Calu3 (cell line): ENCODE results near the gene ATXN7. TPM values are rescaled to one million over a fixed set of nuclear protein-coding genes. Genes with fewer than 3 reads are reported as not detected.

ENCODE experiments used
- BruUV-seq: library from RNA; stranded (reverse); fragments of 400-500 nt; replicated peaks from 2 replicates; lab custom pipeline; 2021; lab: Mats Ljungman, UMichigan
- CTCF ChIA-PET: fragments of 300-600 bp; sonication (Branson Sonifier 250); formaldehyde crosslinking; loops from one replicate; lab custom pipeline; 2022; ENCODE audit warnings: antibody characterized with exemption; lab: Charles Lee
- DNase-seq: peaks from one replicate; pipeline ENCODE4 v3.0.0; 2022
- H3K27ac Mint-ChIP-seq: one replicate; pipeline ENCODE4 v1.8.0; 2022; ENCODE audit warnings: mixed read lengths; ENCODE audit not compliant: unreplicated experiment
- H3K27me3 Mint-ChIP-seq: one replicate; pipeline ENCODE4 v1.8.0; 2022; ENCODE audit warnings: mixed read lengths; ENCODE audit not compliant: unreplicated experiment
- H3K36me3 Mint-ChIP-seq: one replicate; pipeline ENCODE4 v1.8.0; 2022; ENCODE audit warnings: mild to moderate bottlenecking, moderate library complexity, mixed read lengths; ENCODE audit not compliant: insufficient read depth, unreplicated experiment
- H3K4me1 Mint-ChIP-seq: one replicate; pipeline ENCODE4 v1.8.0; 2022; ENCODE audit warnings: mild to moderate bottlenecking, low read depth, mixed read lengths; ENCODE audit not compliant: unreplicated experiment
- H3K4me3 Mint-ChIP-seq: one replicate; pipeline ENCODE4 v1.8.0; 2022; ENCODE audit warnings: mild to moderate bottlenecking, low read depth, moderate library complexity, mixed read lengths; ENCODE audit not compliant: unreplicated experiment
- H3K9me3 Mint-ChIP-seq: one replicate; pipeline ENCODE4 v1.8.0; 2022; ENCODE audit warnings: low read depth, mixed read lengths; ENCODE audit not compliant: unreplicated experiment
- intact Hi-C: fragments of 100-400 bp; cut with micrococcal nuclease; formaldehyde crosslinking; loops from one replicate; pipeline ENCODE4 v1.10.0; 2022; ENCODE audit not compliant: unreplicated experiment
- total RNA-seq: library from RNA; stranded (reverse); gene quantifications from 2 replicates; pipeline ENCODE4 v1.2.3, GENCODE V29; 2022
- TF ChIP-seq, protein P1 (sequence below): fragments of 200-600 bp; IDR thresholded peaks from one replicate; pipeline ENCODE4 v1.8.0; 2022; ENCODE audit warnings: antibody characterized with exemption; ENCODE audit not compliant: unreplicated experiment

Gene ATXN7
- total RNA-seq, 1 experiment from 2014 or later: 31.2 TPM

DNA sequence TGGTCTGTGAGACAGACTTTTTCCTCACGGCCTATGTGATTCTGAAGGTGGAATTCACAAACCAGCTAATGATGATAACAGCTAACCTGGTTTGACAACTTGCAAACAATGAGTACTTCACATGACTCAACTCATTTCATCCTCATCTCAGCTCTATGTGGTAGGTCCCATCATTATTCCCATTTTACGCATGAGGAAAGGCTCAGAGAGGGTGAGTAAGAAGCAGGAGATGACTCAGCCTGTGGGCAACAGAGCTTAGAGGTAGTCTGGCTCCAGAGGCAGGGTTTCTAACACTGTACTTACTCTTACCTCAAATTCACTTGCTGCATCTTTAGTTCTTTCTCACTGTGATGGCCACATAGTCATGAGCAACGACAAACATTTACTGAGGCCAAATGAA is 185.5 kb downstream of the ATXN7 start:
- Mint-ChIP-seq H3K27me3 (peaks cover 26% of the 10 kb centered on the region), H3K4me3 (no peak overlapping the region), H3K27ac (no peak overlapping the region), H3K36me3 (no peaks in the 10 kb centered on the region), H3K4me1 (no peaks in the 10 kb centered on the region), H3K9me3 (no peaks in the 10 kb centered on the region)
- DNase-seq: no peak
- CTCF ChIA-PET: no interaction called here
- no TSS peak for BruUV-seq
- intact Hi-C loops: no loop called here
- TF ChIP-seq, protein P1, sequence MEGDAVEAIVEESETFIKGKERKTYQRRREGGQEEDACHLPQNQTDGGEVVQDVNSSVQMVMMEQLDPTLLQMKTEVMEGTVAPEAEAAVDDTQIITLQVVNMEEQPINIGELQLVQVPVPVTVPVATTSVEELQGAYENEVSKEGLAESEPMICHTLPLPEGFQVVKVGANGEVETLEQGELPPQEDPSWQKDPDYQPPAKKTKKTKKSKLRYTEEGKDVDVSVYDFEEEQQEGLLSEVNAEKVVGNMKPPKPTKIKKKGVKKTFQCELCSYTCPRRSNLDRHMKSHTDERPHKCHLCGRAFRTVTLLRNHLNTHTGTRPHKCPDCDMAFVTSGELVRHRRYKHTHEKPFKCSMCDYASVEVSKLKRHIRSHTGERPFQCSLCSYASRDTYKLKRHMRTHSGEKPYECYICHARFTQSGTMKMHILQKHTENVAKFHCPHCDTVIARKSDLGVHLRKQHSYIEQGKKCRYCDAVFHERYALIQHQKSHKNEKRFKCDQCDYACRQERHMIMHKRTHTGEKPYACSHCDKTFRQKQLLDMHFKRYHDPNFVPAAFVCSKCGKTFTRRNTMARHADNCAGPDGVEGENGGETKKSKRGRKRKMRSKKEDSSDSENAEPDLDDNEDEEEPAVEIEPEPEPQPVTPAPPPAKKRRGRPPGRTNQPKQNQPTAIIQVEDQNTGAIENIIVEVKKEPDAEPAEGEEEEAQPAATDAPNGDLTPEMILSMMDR: no peak

DNA sequence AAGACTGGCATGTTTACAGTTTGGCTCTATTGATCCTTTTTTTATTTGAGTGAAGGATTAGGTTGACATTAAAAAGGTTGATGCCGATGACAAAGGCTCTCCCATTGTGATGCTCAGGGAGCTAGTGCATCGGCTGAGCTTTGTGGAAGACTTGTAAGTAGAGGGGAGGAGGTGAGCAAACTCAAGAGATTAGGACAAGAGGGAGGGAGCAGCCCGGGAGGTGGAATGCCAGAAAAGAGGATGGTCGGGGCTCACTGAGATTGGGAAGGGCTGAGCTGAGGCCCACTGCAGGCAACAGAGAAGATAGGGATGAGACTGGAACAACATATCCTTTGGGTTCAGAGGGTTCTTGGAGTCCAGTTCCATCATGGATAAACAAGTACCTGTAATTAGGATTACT is 186.2 kb downstream of the ATXN7 start:
- TF ChIP-seq, protein P1: no peak
- BruUV-seq: no TSS peak
- CTCF ChIA-PET: no interaction called here
- Mint-ChIP-seq H3K27ac (no peak overlapping the region), H3K36me3 (no peaks in the 10 kb centered on the region), H3K9me3 (no peaks in the 10 kb centered on the region), H3K27me3 (peaks cover 26% of the 10 kb centered on the region), H3K4me3 (no peak overlapping the region), H3K4me1 (no peaks in the 10 kb centered on the region)
- no peak for DNase-seq
- intact Hi-C loops: no loop called here

Other genes starting within 250 kb of the ATXN7 start
- gene SNTN, start 211.2 kb upstream of the ATXN7 start, total RNA-seq: 0.29 TPM in 1 of 2 replicates, not detected in the other
- gene C3orf49, start 44.6 kb upstream of the ATXN7 start, total RNA-seq: not detected in 2 replicates
- gene THOC7, start 62 bp upstream of the ATXN7 start, total RNA-seq: 70.7 and 77.7 TPM in 2 replicates
- gene SCAANT1, start 48.5 kb downstream of the ATXN7 start, total RNA-seq: not detected in 2 replicates
- 65.4 and 73.3 TPM in 2 replicates for gene PSMD6, start 159.6 kb downstream of the ATXN7 start, total RNA-seq